HepG2 (cell line): Measurements from ENCODE around the gene RSL1D1. TPM values are rescaled to one million over a fixed set of nuclear protein-coding genes. Genes with fewer than 3 reads are reported as not detected.

Source experiments
- ELF3 ChIP-seq: IDR thresholded peaks from 2 replicates; pipeline ENCODE4 v1.6.1; 2016; ENCODE audit warnings: missing genetic modification reagents, missing compliant biosample characterization
- FOXA1 ChIP-seq, 2 experiments: fragments of 450-650 bp in 1 of 2; sonication (generic) in 1 of 2; formaldehyde crosslinking in 1 of 2; IDR thresholded peaks; 2 replicates each; pipeline versions ENCODE4 v1.4.0 to v1.6.1; 2016 to 2020; ENCODE audit warnings: missing genetic modification reagents in 1 of 2
- HDAC6 ChIP-seq: fragments of 200-600 bp; sonication (generic); IDR thresholded peaks from 2 replicates; pipeline ENCODE4 v1.7.0; 2017; ENCODE audit warnings: mild to moderate bottlenecking, antibody characterized with exemption, low read length, low read depth
- HES4 ChIP-seq: sonication (generic); formaldehyde crosslinking; IDR thresholded peaks from 2 replicates; pipeline ENCODE4 v1.9.0; 2021; ENCODE audit warnings: mild to moderate bottlenecking, missing genetic modification reagents, borderline replicate concordance
- PRDM10 ChIP-seq: sonication (generic); formaldehyde crosslinking; IDR thresholded peaks from 2 replicates; pipeline ENCODE4 v1.4.0; 2020; ENCODE audit warnings: low read depth, missing genetic modification reagents
- TEAD3 ChIP-seq: optimal IDR thresholded peaks from 2 replicates; pipeline ENCODE3; 2016; ENCODE audit warnings: borderline replicate concordance
- WIZ ChIP-seq: sonication (generic); formaldehyde crosslinking; IDR thresholded peaks from 2 replicates; pipeline ENCODE4 v1.5.1; 2020; ENCODE audit warnings: mild to moderate bottlenecking, missing genetic modification reagents
- ZBTB10 ChIP-seq: sonication (generic); formaldehyde crosslinking; IDR thresholded peaks from 2 replicates; pipeline ENCODE4 v1.4.0; 2020; ENCODE audit warnings: missing genetic modification reagents, borderline replicate concordance
- ZFX ChIP-seq: sonication (generic); formaldehyde crosslinking; IDR thresholded peaks from 2 replicates; pipeline ENCODE4 v1.4.0; 2020; ENCODE audit warnings: mild to moderate bottlenecking, low read depth, missing genetic modification reagents, moderate library complexity
- ZFYVE20 ChIP-seq: sonication (generic); formaldehyde crosslinking; IDR thresholded peaks from 2 replicates; pipeline ENCODE4 v1.8.0; 2023; ENCODE audit warnings: low read depth, mild to moderate bottlenecking, moderate library complexity, missing genetic modification reagents, borderline replicate concordance
- ZKSCAN8 ChIP-seq: IDR thresholded peaks from 2 replicates; pipeline ENCODE4 v1.6.1; 2016; ENCODE audit warnings: borderline replicate concordance, missing genetic modification reagents, missing compliant biosample characterization
- ZNF484 ChIP-seq: sonication (generic); formaldehyde crosslinking; IDR thresholded peaks from 2 replicates; pipeline ENCODE4 v1.5.1; 2020; ENCODE audit warnings: mild to moderate bottlenecking, low read depth, missing genetic modification reagents, borderline replicate concordance
- ZNF567 ChIP-seq: sonication (generic); formaldehyde crosslinking; IDR thresholded peaks from 2 replicates; pipeline ENCODE4 v1.8.1; 2023; ENCODE audit warnings: mild to moderate bottlenecking, missing genetic modification reagents, borderline replicate concordance
- ZNF781 ChIP-seq: sonication (generic); formaldehyde crosslinking; IDR thresholded peaks from 2 replicates; pipeline ENCODE4 v1.5.1; 2020; ENCODE audit warnings: borderline replicate concordance, mild to moderate bottlenecking, missing genetic modification reagents; ENCODE audit errors: not compliant biosample characterization
- polyA plus RNA-seq, 8 experiments: library from polyadenylated mRNA; depleted of rRNA in 3 of 8; stranded (reverse) in 7 of 8; unstranded in 1 of 8; fragments of >200 nt; fragmentation: Illumina TruSeq in 4 of 8; extraction: Trizol in 4 of 8; gene quantifications; 2 replicates each; pipeline versions ENCODE4 v1.2.1 to v1.2.3, GENCODE V29; 2011 to 2016; ENCODE audit warnings: low read depth in 4 of 8, missing spikeins in 1 of 8, mixed read lengths in 1 of 8; ENCODE audit not compliant: insufficient read depth in 1 of 8
- total RNA-seq, 5 experiments: library from RNA; depleted of rRNA; stranded (reverse); fragments of >200 nt; fragmentation: Illumina TruSeq; extraction: Trizol; gene quantifications; 2 replicates each; pipeline ENCODE4 v1.2.3, GENCODE V29; 2016; ENCODE audit warnings: low read depth in 1 of 5
- TF ChIP-seq, protein P1 (sequence below): sonication (generic); formaldehyde crosslinking; IDR thresholded peaks from 2 replicates; pipeline ENCODE4 v1.4.0; 2020; ENCODE audit warnings: missing genetic modification reagents
- TF ChIP-seq, protein P2 (sequence below): sonication (generic); formaldehyde crosslinking; IDR thresholded peaks from 2 replicates; pipeline ENCODE4 v1.5.1; 2020; ENCODE audit warnings: missing genetic modification reagents, mild to moderate bottlenecking, borderline replicate concordance

The RSL1D1 gene
- total and polyA plus RNA-seq, 2 of the 13 experiments (the other 11 are each of a cell fraction or from before 2014, with no cell fraction given) = 187 to 343 TPM

- TF ChIP-seq, protein P1, sequence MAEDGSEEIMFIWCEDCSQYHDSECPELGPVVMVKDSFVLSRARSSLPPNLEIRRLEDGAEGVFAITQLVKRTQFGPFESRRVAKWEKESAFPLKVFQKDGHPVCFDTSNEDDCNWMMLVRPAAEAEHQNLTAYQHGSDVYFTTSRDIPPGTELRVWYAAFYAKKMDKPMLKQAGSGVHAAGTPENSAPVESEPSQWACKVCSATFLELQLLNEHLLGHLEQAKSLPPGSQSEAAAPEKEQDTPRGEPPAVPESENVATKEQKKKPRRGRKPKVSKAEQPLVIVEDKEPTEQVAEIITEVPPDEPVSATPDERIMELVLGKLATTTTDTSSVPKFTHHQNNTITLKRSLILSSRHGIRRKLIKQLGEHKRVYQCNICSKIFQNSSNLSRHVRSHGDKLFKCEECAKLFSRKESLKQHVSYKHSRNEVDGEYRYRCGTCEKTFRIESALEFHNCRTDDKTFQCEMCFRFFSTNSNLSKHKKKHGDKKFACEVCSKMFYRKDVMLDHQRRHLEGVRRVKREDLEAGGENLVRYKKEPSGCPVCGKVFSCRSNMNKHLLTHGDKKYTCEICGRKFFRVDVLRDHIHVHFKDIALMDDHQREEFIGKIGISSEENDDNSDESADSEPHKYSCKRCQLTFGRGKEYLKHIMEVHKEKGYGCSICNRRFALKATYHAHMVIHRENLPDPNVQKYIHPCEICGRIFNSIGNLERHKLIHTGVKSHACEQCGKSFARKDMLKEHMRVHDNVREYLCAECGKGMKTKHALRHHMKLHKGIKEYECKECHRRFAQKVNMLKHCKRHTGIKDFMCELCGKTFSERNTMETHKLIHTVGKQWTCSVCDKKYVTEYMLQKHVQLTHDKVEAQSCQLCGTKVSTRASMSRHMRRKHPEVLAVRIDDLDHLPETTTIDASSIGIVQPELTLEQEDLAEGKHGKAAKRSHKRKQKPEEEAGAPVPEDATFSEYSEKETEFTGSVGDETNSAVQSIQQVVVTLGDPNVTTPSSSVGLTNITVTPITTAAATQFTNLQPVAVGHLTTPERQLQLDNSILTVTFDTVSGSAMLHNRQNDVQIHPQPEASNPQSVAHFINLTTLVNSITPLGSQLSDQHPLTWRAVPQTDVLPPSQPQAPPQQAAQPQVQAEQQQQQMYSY (CRISPR knock-in tag) = 0 out of 2 replicates have a peak, but pooled peaks have one; percentile 31
- TF ChIP-seq HES4 (CRISPR knock-in tag) (no peak), ZNF567 (no peak), ZBTB10 (peak; percentile 85), TEAD3 (CRISPR knock-in tag) (peak; percentile 21), ZNF781 (CRISPR knock-in tag) (no peak), HDAC6 (no peak), WIZ (CRISPR knock-in tag) (no peak), ZFX (CRISPR knock-in tag) (peak; percentile 91), PRDM10 (0 out of 2 replicates have a peak, but pooled peaks have one; percentile 17), ZFYVE20 (CRISPR knock-in tag) (no peak), ZKSCAN8 (CRISPR knock-in tag) (no peak), FOXA1 (IDR thresholded peaks at IDR 0.05) (no peak), FOXA1 (CRISPR knock-in tag; IDR thresholded peaks at IDR 0.05) (no peak), ZNF484 (CRISPR knock-in tag) (no peak), ELF3 (peak; percentile 69)
- TF ChIP-seq, protein P2, sequence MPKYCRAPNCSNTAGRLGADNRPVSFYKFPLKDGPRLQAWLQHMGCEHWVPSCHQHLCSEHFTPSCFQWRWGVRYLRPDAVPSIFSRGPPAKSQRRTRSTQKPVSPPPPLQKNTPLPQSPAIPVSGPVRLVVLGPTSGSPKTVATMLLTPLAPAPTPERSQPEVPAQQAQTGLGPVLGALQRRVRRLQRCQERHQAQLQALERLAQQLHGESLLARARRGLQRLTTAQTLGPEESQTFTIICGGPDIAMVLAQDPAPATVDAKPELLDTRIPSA (CRISPR knock-in tag) = no peak
Measured at GRCh38 chr16:11796227-11797165, 54.8 kb downstream of the RSL1D1 start (continued).
